ENCODE results near the gene LYZL4. TPM values are rescaled to one million over a fixed set of nuclear protein-coding genes. Genes with fewer than 3 reads are reported as not detected.

The LYZL4 gene
- total RNA-seq, 4 donors from 2014 or later: not detected

DNA sequence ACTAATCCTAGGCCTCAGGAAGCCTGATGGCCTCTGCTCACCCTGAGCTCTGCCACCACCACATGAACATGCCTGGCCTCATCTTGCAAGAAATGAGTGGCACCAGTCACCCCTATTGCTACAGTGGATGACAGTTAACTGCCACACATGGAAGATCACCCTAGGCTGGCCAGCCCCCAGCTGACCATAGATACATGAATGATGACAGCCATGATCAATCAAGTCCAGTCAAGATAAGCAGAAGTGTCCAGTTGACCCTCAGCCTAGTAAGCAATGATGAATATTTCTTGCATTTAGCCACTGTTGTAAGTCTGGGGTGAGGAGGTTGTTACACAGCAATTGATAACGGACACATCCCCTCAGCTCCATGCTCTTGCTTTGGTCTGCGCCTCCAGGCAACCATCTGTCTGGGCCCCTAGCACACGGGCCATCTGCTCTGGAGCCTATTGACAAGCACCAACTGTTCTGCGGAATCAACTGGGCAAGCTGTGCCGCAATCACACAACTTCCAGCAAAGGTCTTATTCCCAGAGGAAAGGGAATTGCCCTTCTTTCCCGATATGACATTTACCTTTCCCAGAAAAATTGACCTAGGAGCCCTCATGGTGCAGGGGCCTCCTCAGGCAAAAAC is 2.2 kb upstream of the LYZL4 start:
- TF ChIP-seq EP300 (IDR thresholded peaks at IDR 0.05): no peak
- no peak for TF ChIP-seq CTCF (IDR thresholded peaks at IDR 0.05)
- no peak for TF ChIP-seq POLR2AphosphoS5 (IDR thresholded peaks at IDR 0.05)
- TF ChIP-seq POLR2A (IDR thresholded peaks at IDR 0.05): no peak
- H3K27ac ChIP-seq: no peak overlapping the region
- 93% methylated on average over 6 of the region's 6 CpGs for WGBS
- H3K4me1 ChIP-seq: no peaks in the 10 kb centered on the region
- H3K27me3 ChIP-seq: peaks cover 8% of the 10 kb centered on the region
- DNase-seq (ENCODE audit: low spot score in 2 of 2): no peak
- no peaks in the 10 kb centered on the region for H3K9me3 ChIP-seq
- no peak overlapping the region for H3K4me3 ChIP-seq
- no peaks in the 10 kb centered on the region for H3K36me3 ChIP-seq

DNA sequence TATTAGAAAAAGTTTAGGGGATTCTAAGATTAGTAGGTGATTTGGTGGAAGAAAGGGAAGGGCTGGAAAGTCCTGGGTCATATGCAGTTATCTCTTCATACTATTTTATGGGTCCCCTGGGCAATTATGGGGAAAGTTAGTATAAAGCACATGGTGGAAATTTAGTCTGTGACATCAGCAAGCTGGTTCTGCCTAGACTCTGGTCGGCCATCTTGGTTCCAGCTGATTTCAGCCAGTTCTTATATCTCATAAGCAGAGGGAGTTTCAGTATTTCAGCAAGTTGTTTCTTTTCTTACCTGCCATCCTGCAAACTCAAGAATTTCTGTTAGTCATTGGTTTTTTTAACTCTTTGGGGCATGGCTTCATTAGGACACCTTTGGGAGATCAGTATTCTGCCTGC is 1.0 kb upstream of the LYZL4 start:
- no peak for DNase-seq (ENCODE audit: low spot score in 2 of 2)

GRCh38 chr3:42408156-42408555 is 2.3 kb downstream of the LYZL4 start:
- TF ChIP-seq EP300 (IDR thresholded peaks at IDR 0.05) (no peak), POLR2AphosphoS5 (IDR thresholded peaks at IDR 0.05) (no peak), CTCF (IDR thresholded peaks at IDR 0.05) (no peak), POLR2A (IDR thresholded peaks at IDR 0.05) (no peak)
- no peaks in the 10 kb centered on the region for H3K27me3 ChIP-seq
- 82% methylated on average over 2 of the region's 2 CpGs for WGBS
- no peaks in the 10 kb centered on the region for H3K36me3 ChIP-seq
- no peak overlapping the region for H3K4me3 ChIP-seq
- no peak for DNase-seq (ENCODE audit: low spot score in 2 of 2)
- H3K27ac ChIP-seq: no peak overlapping the region
- no peaks in the 10 kb centered on the region for H3K4me1 ChIP-seq
- no peaks in the 10 kb centered on the region for H3K9me3 ChIP-seq

More for the DNA sequence above, 1.0 kb upstream of the LYZL4 start:
- Histone ChIP-seq H3K36me3 (no peaks in the 10 kb centered on the region), H3K4me3 (no peak overlapping the region), H3K27ac (no peak overlapping the region), H3K4me1 (no peaks in the 10 kb centered on the region), H3K9me3 (no peaks in the 10 kb centered on the region), H3K27me3 (peaks cover 8% of the 10 kb centered on the region)
- WGBS: 72% methylated on average over 1 of the region's 1 CpG
- no peak for TF ChIP-seq EP300 (IDR thresholded peaks at IDR 0.05)
- TF ChIP-seq POLR2A (IDR thresholded peaks at IDR 0.05): no peak
- no peak for TF ChIP-seq POLR2AphosphoS5 (IDR thresholded peaks at IDR 0.05)
- no peak for TF ChIP-seq CTCF (IDR thresholded peaks at IDR 0.05)

- no peak overlapping the region for H3K4me3 ChIP-seq
- H3K4me1 ChIP-seq: no peaks in the 10 kb centered on the region
- H3K27ac ChIP-seq: no peak overlapping the region
- TF ChIP-seq POLR2A (IDR thresholded peaks at IDR 0.05) (no peak), POLR2AphosphoS5 (IDR thresholded peaks at IDR 0.05) (no peak), CTCF (IDR thresholded peaks at IDR 0.05) (no peak), EP300 (IDR thresholded peaks at IDR 0.05) (no peak)
- 93% methylated on average over 14 of the region's 14 CpGs for WGBS
- no peak for DNase-seq (ENCODE audit: low spot score in 2 of 2)
- H3K27me3 ChIP-seq: no peaks in the 10 kb centered on the region
- no peaks in the 10 kb centered on the region for H3K9me3 ChIP-seq
- no peaks in the 10 kb centered on the region for H3K36me3 ChIP-seq
These were observed 3.5 kb downstream of the LYZL4 start for GRCh38 chr3:42406727-42407450.

- WGBS: 96% methylated on average over 7 of the region's 7 CpGs
These were observed 4.6 kb downstream of the LYZL4 start for GRCh38 chr3:42405857-42406256.

More at GRCh38 chr3:42405857-42406256, 4.6 kb downstream of the LYZL4 start:
- no peak for DNase-seq (ENCODE audit: low spot score in 2 of 2)
- Histone ChIP-seq H3K36me3 (no peaks in the 10 kb centered on the region), H3K27ac (no peak overlapping the region), H3K27me3 (no peaks in the 10 kb centered on the region), H3K9me3 (no peaks in the 10 kb centered on the region), H3K4me1 (no peaks in the 10 kb centered on the region), H3K4me3 (no peak overlapping the region)
- TF ChIP-seq CTCF (IDR thresholded peaks at IDR 0.05) (no peak), EP300 (IDR thresholded peaks at IDR 0.05) (no peak), POLR2A (IDR thresholded peaks at IDR 0.05) (no peak), POLR2AphosphoS5 (IDR thresholded peaks at IDR 0.05) (no peak)
